Smooth muscle cell (in vitro differentiated cells): ENCODE measurements around the gene TAGLN2. TPM values are rescaled to one million over a fixed set of nuclear protein-coding genes. Genes with fewer than 3 reads are reported as not detected.
A peak's percentile ranks its signal among the peaks of the same experiment; 100 is the strongest.

ENCODE experiments used
- DNase-seq: peaks from one replicate; lab custom pipeline; 2025; ENCODE audit not compliant: unreplicated experiment; lab: John Stamatoyannopoulos, UW
- H2AFZ ChIP-seq: fragments of 200-600 bp; sonication (generic); 2 replicates; pipeline ENCODE4 v1.6.0; 2016; ENCODE audit warnings: antibody characterized with exemption, low read depth, mild to moderate bottlenecking
- H3F3A ChIP-seq: fragments of 200-600 bp; sonication (generic); 2 replicates; pipeline ENCODE4 v1.6.0; 2017; ENCODE audit warnings: antibody characterized with exemption, low read depth
- H3K27ac ChIP-seq: fragments of 200-600 bp; sonication (generic); 2 replicates; pipeline ENCODE4 v1.5.1; 2016; ENCODE audit warnings: low read depth, mild to moderate bottlenecking
- H3K27me3 ChIP-seq: fragments of 200-600 bp; sonication (generic); 2 replicates; pipeline ENCODE4 v1.6.1; 2016; ENCODE audit warnings: low read depth, mild to moderate bottlenecking
- H3K36me3 ChIP-seq: fragments of 200-600 bp; sonication (generic); 2 replicates; pipeline ENCODE4 v1.5.1; 2016; ENCODE audit warnings: low read depth
- H3K4me1 ChIP-seq: fragments of 200-600 bp; sonication (generic); 2 replicates; pipeline ENCODE4 v1.5.1; 2016; ENCODE audit warnings: low read depth
- H3K4me2 ChIP-seq: fragments of 200-600 bp; sonication (generic); 2 replicates; pipeline ENCODE4 v1.6.0; 2016; ENCODE audit warnings: mild to moderate bottlenecking
- H3K4me3 ChIP-seq: fragments of 200-600 bp; sonication (generic); 2 replicates; pipeline ENCODE4 v1.5.1; 2016; ENCODE audit warnings: mild to moderate bottlenecking
- H3K79me2 ChIP-seq: fragments of 200-600 bp; sonication (generic); 2 replicates; pipeline ENCODE4 v1.6.0; 2016; ENCODE audit warnings: low read depth, mild to moderate bottlenecking
- H3K9ac ChIP-seq: fragments of 200-600 bp; sonication (generic); 2 replicates; pipeline ENCODE4 v1.6.0; 2016; ENCODE audit warnings: low read depth
- H3K9me3 ChIP-seq: fragments of 200-600 bp; sonication (generic); replicated peaks from 2 replicates; pipeline ENCODE4 v1.5.1; 2016; ENCODE audit warnings: low read depth
- H4K20me1 ChIP-seq: fragments of 200-600 bp; sonication (generic); 2 replicates; pipeline ENCODE4 v1.6.0; 2016; ENCODE audit warnings: low read depth
- WGBS: methylation state at CpG from one replicate; pipeline ENCODE4 v1.1.7; 2016; ENCODE audit warnings: low lambda C conversion rate; 5-methylcytosine and 5-hydroxymethylcytosine counted together
- polyA plus RNA-seq: library from polyadenylated mRNA; unstranded; fragments of >200 nt; fragmentation: Nextera tagmentation; extraction: Ambion mirVana; gene quantifications from 2 replicates; pipeline ENCODE4 v1.2.1, GENCODE V29; 2016
- total RNA-seq: library from RNA; depleted of rRNA; stranded (reverse); fragments of >200 nt; gene quantifications from 2 replicates; pipeline ENCODE4 v1.2.3, GENCODE V29; 2014
- TF ChIP-seq, protein P1 (sequence below): fragments of 200-600 bp; sonication (generic); IDR thresholded peaks from 2 replicates; pipeline ENCODE4 v1.5.1; 2017; ENCODE audit warnings: borderline replicate concordance, mild to moderate bottlenecking, antibody characterized with exemption; ENCODE audit not compliant: insufficient read depth, poor library complexity, severe bottlenecking

The TAGLN2 gene
- total and polyA plus RNA-seq, 2 experiments from 2014 or later = 408 to 1,005 TPM

DNA sequence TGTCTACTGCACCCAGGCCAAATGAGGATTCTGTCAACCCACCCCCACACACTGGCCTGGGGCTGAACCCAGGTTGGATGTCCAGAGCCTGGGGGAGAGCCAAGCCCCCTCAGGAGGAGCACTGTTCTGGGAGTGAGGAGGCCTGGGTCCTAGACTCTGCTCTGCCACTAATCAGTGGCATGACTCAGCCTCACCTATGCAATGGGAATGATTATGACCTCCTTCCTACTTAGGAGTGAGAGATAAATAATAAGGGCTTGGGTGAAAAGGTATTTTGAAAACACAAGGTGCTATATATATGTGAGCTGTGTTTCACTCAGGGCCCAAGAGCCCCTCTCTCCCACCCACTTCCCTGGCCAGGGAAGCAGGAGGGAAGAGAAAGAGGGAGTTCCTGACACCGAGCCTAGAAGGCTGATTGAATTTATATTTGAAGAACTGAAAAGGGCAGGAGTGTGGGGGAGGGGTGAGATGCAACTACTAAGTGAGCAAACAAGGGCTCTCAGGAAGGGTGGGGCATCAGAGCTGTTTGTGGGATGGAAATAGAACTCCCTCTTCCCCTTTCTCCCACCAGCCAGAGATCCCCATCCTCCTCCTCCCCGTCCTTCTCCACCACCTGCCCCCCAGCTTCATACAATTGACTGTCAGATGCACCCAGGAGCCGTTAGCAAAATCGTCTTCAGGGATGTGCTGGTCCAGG is 11.9 kb upstream of the TAGLN2 start:
- no peak for DNase-seq
- Histone ChIP-seq H2AFZ (no peak overlapping the region), H3K79me2 (no peaks in the 10 kb centered on the region), H3K9me3 (no peaks in the 10 kb centered on the region), H3K27ac (no peak overlapping the region), H3F3A (no peaks in the 10 kb centered on the region), H3K4me3 (no peak overlapping the region), H3K4me2 (no peak overlapping the region), H3K4me1 (peaks cover 37% of the 10 kb centered on the region), H3K9ac (no peak overlapping the region), H3K36me3 (no peaks in the 10 kb centered on the region), H3K27me3 (no peaks in the 10 kb centered on the region), H4K20me1 (no peaks in the 10 kb centered on the region)
- 65% methylated on average over 4 of the region's 4 CpGs for WGBS
- TF ChIP-seq, protein P1, sequence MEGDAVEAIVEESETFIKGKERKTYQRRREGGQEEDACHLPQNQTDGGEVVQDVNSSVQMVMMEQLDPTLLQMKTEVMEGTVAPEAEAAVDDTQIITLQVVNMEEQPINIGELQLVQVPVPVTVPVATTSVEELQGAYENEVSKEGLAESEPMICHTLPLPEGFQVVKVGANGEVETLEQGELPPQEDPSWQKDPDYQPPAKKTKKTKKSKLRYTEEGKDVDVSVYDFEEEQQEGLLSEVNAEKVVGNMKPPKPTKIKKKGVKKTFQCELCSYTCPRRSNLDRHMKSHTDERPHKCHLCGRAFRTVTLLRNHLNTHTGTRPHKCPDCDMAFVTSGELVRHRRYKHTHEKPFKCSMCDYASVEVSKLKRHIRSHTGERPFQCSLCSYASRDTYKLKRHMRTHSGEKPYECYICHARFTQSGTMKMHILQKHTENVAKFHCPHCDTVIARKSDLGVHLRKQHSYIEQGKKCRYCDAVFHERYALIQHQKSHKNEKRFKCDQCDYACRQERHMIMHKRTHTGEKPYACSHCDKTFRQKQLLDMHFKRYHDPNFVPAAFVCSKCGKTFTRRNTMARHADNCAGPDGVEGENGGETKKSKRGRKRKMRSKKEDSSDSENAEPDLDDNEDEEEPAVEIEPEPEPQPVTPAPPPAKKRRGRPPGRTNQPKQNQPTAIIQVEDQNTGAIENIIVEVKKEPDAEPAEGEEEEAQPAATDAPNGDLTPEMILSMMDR = no peak

DNA sequence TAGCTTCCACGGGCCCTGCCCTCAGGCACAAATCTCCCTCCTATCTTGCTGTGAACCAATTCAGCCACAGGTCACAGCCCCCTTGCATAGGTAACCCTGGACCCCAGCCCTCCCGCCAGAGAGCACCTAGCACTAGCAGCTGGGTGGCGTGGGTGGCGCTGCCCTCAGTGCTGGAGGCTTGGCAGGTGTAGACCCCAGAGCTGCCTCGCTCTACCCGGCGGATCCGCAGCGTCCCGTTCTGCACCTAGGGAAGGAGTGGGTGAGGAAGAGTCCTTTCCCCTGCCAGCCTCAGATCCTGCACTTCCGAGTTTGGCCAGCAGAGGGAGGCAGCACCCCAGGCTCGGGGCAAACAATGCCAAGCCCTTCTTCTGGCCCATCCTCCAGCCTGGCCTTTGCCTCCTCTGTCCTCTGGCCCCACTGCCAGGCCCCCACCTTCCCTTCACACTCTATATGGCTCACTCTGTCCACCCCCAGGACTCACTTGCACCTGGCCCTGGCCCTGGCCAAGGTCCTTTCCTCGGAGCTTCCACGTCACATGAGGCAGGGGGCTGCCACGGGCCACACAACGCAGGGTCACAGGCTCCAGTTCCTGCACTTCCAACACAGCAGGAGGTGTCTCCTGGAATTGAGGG is 11.1 kb upstream of the TAGLN2 start:
- WGBS = 35% methylated on average over 16 of the region's 16 CpGs
- Histone ChIP-seq H3K27me3 (no peaks in the 10 kb centered on the region), H3K79me2 (no peaks in the 10 kb centered on the region), H3K4me2 (no peak overlapping the region), H3K9ac (no peak overlapping the region), H3K36me3 (no peaks in the 10 kb centered on the region), H3K9me3 (no peaks in the 10 kb centered on the region), H3K27ac (no peak overlapping the region), H3K4me3 (no peak overlapping the region), H2AFZ (no peak overlapping the region), H3F3A (no peaks in the 10 kb centered on the region), H3K4me1 (peaks cover 29% of the 10 kb centered on the region), H4K20me1 (no peaks in the 10 kb centered on the region)
- TF ChIP-seq, protein P1 = peak; percentile 97
- peak; percentile 39 for DNase-seq

DNA sequence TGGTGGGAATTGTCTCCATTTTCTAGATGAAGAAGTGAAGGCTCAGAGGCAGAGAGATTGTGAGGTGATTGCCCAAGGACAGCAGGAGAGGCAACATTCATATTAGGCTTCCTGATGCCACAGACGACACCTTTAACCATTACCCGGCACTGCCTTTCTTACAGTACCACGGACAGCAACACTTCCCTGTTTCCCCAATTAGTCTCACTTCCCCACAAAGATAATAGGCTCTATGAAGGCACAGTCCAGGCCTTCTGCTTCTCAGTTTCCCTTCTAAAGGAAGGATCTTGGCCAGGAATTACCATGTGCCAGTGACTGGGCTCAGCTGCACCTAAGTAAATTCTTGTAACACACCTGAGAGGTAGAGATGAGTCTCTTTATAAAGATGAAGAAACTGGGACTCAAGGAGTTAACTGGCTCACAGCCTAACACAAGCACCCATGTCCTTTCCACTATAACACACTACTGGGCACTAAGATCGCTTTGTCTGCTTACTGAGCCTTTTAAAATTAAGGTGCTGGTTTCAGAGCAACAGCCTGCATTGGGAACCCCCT is 10.5 kb upstream of the TAGLN2 start:
- no peaks in the 10 kb centered on the region for H3K36me3 ChIP-seq
- H3K9ac ChIP-seq = no peak overlapping the region
- H4K20me1 ChIP-seq = no peaks in the 10 kb centered on the region
- TF ChIP-seq, protein P1 = no peak
- no peak overlapping the region for H3K4me3 ChIP-seq
- H3K9me3 ChIP-seq = no peaks in the 10 kb centered on the region
- no peak overlapping the region for H2AFZ ChIP-seq
- H3K27me3 ChIP-seq = no peaks in the 10 kb centered on the region
- no peak for DNase-seq
- H3F3A ChIP-seq = no peaks in the 10 kb centered on the region
- H3K4me2 ChIP-seq = no peak overlapping the region
- peaks cover 23% of the 10 kb centered on the region for H3K4me1 ChIP-seq
- 69% methylated on average over 4 of the region's 4 CpGs for WGBS
- no peak overlapping the region for H3K27ac ChIP-seq
- no peaks in the 10 kb centered on the region for H3K79me2 ChIP-seq

DNA sequence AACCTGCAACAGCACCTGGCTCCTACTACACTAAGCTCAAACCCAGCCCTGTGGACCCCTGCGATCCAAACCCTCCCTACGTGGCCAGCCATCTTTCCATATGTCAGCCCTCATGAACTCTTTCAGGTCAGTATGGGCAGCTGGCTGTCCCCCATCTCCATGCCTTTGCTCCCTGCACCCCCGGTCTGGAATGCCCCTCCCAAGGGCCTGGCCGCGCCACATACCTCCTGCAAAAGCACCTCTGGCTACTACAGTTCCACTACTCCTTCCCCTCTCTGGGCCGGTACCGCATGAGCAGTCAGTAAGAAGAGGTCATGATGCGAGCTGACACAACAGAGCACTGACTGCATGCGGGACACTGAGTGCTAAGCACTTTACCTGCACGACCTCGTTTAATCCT is 10.0 kb upstream of the TAGLN2 start:
- Histone ChIP-seq H2AFZ (no peak overlapping the region), H3K36me3 (no peaks in the 10 kb centered on the region), H3K79me2 (no peaks in the 10 kb centered on the region), H3K9ac (no peak overlapping the region), H3F3A (no peaks in the 10 kb centered on the region), H3K4me3 (no peak overlapping the region), H3K27me3 (no peaks in the 10 kb centered on the region), H3K4me2 (no peak overlapping the region), H3K27ac (no peak overlapping the region), H3K9me3 (no peaks in the 10 kb centered on the region), H4K20me1 (no peaks in the 10 kb centered on the region), H3K4me1 (peaks cover 19% of the 10 kb centered on the region)
- no peak for DNase-seq
- 95% methylated on average over 11 of the region's 11 CpGs for WGBS
- TF ChIP-seq, protein P1 = no peak
